GM12878 (cell line): ENCODE data around the gene IER5L. TPM values are rescaled to one million over a fixed set of nuclear protein-coding genes. Genes with fewer than 3 reads are reported as not detected.

Experiments
- ATAC-seq: fragments of 200-7000 bp; cut with Tn5 transposase; 3 replicates; pipeline ENCODE4 v1.9.1; 2020; ENCODE audit warnings: mild to moderate bottlenecking, moderate library complexity
- BruUV-seq: library from RNA; stranded (reverse); fragments of 400-500 nt; replicated peaks from 2 replicates; lab custom pipeline; 2021; lab: Mats Ljungman, UMichigan
- CTCF ChIA-PET: fragments of 300-600 bp; sonication (Branson Sonifier 250); formaldehyde crosslinking; extraction: SDS; loops from one replicate; lab custom pipeline; 2021; ENCODE audit warnings: inconsistent platforms; lab: Yijun Ruan, JAX
- POLR2A ChIA-PET: fragments of 350-600 bp; formaldehyde crosslinking; extraction: SDS; loops from one replicate; lab custom pipeline; 2021; ENCODE audit warnings: inconsistent platforms; lab: Charles Lee
- RAD21 ChIA-PET: fragments of 300-600 bp; sonication (Branson Sonifier 250); formaldehyde crosslinking; loops from one replicate; lab custom pipeline; 2023; ENCODE audit warnings: antibody characterized with exemption; ENCODE audit not compliant: unreplicated experiment; lab: Charles Lee
- SMC1A ChIA-PET: fragments of 300-600 bp; sonication (Branson Sonifier 250); formaldehyde crosslinking; loops from one replicate; lab custom pipeline; 2023; ENCODE audit not compliant: unreplicated experiment, uncharacterized antibody; lab: Charles Lee
- DNase-seq: peaks from one replicate; pipeline ENCODE4 v3.0.0-alpha.2; 2011; ENCODE audit warnings: low read depth, low spot score
- FAIRE-seq: peaks from 3 replicates; lab custom pipeline; 2011; peaks lifted over from hg19 to GRCh38; lab: Jason Lieb, UNC
- H2AFZ ChIP-seq: 2 replicates; pipeline ENCODE4 v1.6.0; 2011; ENCODE audit warnings: low read depth, low read length, control low read depth; ENCODE audit not compliant: control insufficient read depth
- H3K27ac ChIP-seq: 2 replicates; pipeline ENCODE4 v1.5.1; 2011; ENCODE audit warnings: control low read depth; ENCODE audit not compliant: control insufficient read depth, insufficient read depth
- H3K27me3 ChIP-seq, 2 experiments: replicated peaks in 1 of 2; 2 replicates each; pipeline versions ENCODE4 v1.6.0 to v1.6.1; 2011; ENCODE audit warnings: low read length in 1 of 2; ENCODE audit not compliant: control insufficient read depth in 2 of 2, insufficient read depth in 2 of 2
- H3K36me3 ChIP-seq, 2 experiments: 2 replicates each; pipeline ENCODE4 v1.5.1; 2011; ENCODE audit warnings: low read length in 1 of 2; ENCODE audit not compliant: control insufficient read depth in 2 of 2, insufficient read depth in 2 of 2
- H3K4me1 ChIP-seq: 2 replicates; pipeline ENCODE4 v1.6.1; 2011; ENCODE audit warnings: mild to moderate bottlenecking, low read length, moderate library complexity, mixed read lengths; ENCODE audit not compliant: control insufficient read depth, insufficient read depth
- H3K4me2 ChIP-seq: 2 replicates; pipeline ENCODE4 v1.6.0; 2011; ENCODE audit warnings: control low read depth; ENCODE audit not compliant: control insufficient read depth, insufficient read depth
- H3K4me3 ChIP-seq: fragments of 200-600 bp; sonication (generic); 2 replicates; pipeline ENCODE4 v1.5.1; 2016
- H3K79me2 ChIP-seq: 2 replicates; pipeline ENCODE4 v1.6.0; 2011; ENCODE audit warnings: low read length; ENCODE audit not compliant: control insufficient read depth, insufficient read depth
- H3K9ac ChIP-seq: 2 replicates; pipeline ENCODE4 v1.8.0; 2011; ENCODE audit warnings: low read length, control low read depth, mixed read lengths; ENCODE audit not compliant: control insufficient read depth, insufficient read depth
- H3K9me3 ChIP-seq: replicated peaks from 3 replicates; pipeline ENCODE4 v1.5.1; 2011; ENCODE audit warnings: mild to moderate bottlenecking, low read length; ENCODE audit not compliant: control insufficient read depth, insufficient read depth
- H4K20me1 ChIP-seq: 2 replicates; pipeline ENCODE4 v1.6.0; 2011; ENCODE audit not compliant: control insufficient read depth, insufficient read depth
- ASH2L ChIP-seq: fragments of 300-600, 200-600 bp; sonication (generic); IDR thresholded peaks from 2 replicates; pipeline ENCODE4 v1.6.1; 2017; ENCODE audit warnings: low read depth, mild to moderate bottlenecking, borderline replicate concordance
- BHLHE40 ChIP-seq, 2 experiments: fragments of 450-650 bp in 1 of 2; IDR thresholded peaks; 2 replicates each; pipeline ENCODE4 v1.6.1; 2011 to 2017; ENCODE audit warnings: low read depth in 2 of 2, borderline replicate concordance in 1 of 2, improper control_type of control experiment in 1 of 2, low read length in 1 of 2, mild to moderate bottlenecking in 1 of 2
- CHD1 ChIP-seq: IDR thresholded peaks from 2 replicates; pipeline ENCODE4 v1.6.1; 2012; ENCODE audit warnings: low read depth, low read length, improper control_type of control experiment
- CREM ChIP-seq: IDR thresholded peaks from 2 replicates; pipeline ENCODE4 v1.6.1; 2014; ENCODE audit warnings: antibody characterized with exemption, low read depth
- EZH2 ChIP-seq: IDR thresholded peaks from 2 replicates; pipeline ENCODE4 v1.6.1; 2012; ENCODE audit warnings: low read depth, mild to moderate bottlenecking, control low read depth, inconsistent platforms, low read length, borderline replicate concordance; ENCODE audit not compliant: control insufficient read depth
- GATAD2B ChIP-seq: fragments of 450-650 bp; conservative IDR thresholded peaks from 2 replicates; pipeline ENCODE4 v1.6.1; 2017; ENCODE audit warnings: low read depth, mild to moderate bottlenecking, moderate library complexity
- HCFC1 ChIP-seq: fragments of 150-350 bp; IDR thresholded peaks from 2 replicates; pipeline ENCODE4 v1.6.1; 2014; ENCODE audit warnings: low read length
- KDM1A ChIP-seq: fragments of 200-600 bp; sonication (generic); IDR thresholded peaks from 2 replicates; pipeline ENCODE4 v1.6.1; 2016; ENCODE audit warnings: borderline replicate concordance
- NFIC ChIP-seq: IDR thresholded peaks from 2 replicates; pipeline ENCODE4 v1.6.1; 2012; ENCODE audit warnings: low read depth, mild to moderate bottlenecking, inconsistent platforms, low read length, moderate library complexity
- NFYB ChIP-seq: IDR thresholded peaks from 2 replicates; pipeline ENCODE4 v1.6.1; 2011; ENCODE audit warnings: low read depth, mild to moderate bottlenecking, low read length, improper control_type of control experiment, moderate library complexity; ENCODE audit not compliant: insufficient read depth
- PAX8 ChIP-seq: fragments of 450-650 bp; IDR thresholded peaks from 2 replicates; pipeline ENCODE4 v1.6.1; 2017; ENCODE audit warnings: mild to moderate bottlenecking, moderate library complexity
- RAD21 ChIP-seq: IDR thresholded peaks from 2 replicates; pipeline ENCODE4 v1.6.1; 2011; ENCODE audit warnings: mild to moderate bottlenecking, low read depth, low read length, moderate library complexity; ENCODE audit not compliant: insufficient read depth
- RB1 ChIP-seq: fragments of 450-650 bp; formaldehyde crosslinking; IDR thresholded peaks from 2 replicates; pipeline ENCODE4 v1.6.1; 2017; ENCODE audit warnings: mild to moderate bottlenecking, borderline replicate concordance
- SIN3A ChIP-seq: IDR thresholded peaks from 2 replicates; pipeline ENCODE4 v1.6.1; 2012; ENCODE audit warnings: low read depth, low read length, improper control_type of control experiment
- SP1 ChIP-seq: IDR thresholded peaks from one replicate; pipeline ENCODE4 v1.6.1; 2011; ENCODE audit warnings: low read depth, low read length
- ZNF384 ChIP-seq: IDR thresholded peaks from 2 replicates; pipeline ENCODE4 v1.6.1; 2012; ENCODE audit warnings: low read depth, mild to moderate bottlenecking, low read length, improper control_type of control experiment, borderline replicate concordance
- WGBS: methylation state at CpG from one replicate; pipeline ENCODE4 v1.1.6; 2016; ENCODE audit warnings: low lambda C conversion rate; ENCODE audit not compliant: insufficient replicate concordance, insufficient coverage; ENCODE audit errors: missing lambda C conversion rate; 5-methylcytosine and 5-hydroxymethylcytosine counted together
- in situ Hi-C: fragments of 300-500 bp; cut with MboI; formaldehyde crosslinking; loops from 9 replicates; pipeline ENCODE4 v1.14.3; 2018; ENCODE audit warnings: mixed read lengths
- intact Hi-C: fragments of 100-400 bp; cut with micrococcal nuclease; formaldehyde crosslinking; loops from one replicate; pipeline ENCODE4 v1.14.2; 2022; ENCODE audit not compliant: unreplicated experiment
- polyA plus RNA-seq, 11 experiments: library from polyadenylated mRNA; depleted of rRNA in 4 of 11; unstranded in 6 of 11; stranded (reverse) in 5 of 11; fragments of >200 nt; fragmentation: Nextera tagmentation in 4 of 11; fragmentation: Illumina TruSeq in 1 of 11; extraction: Ambion mirVana in 4 of 11; extraction: Trizol in 1 of 11; gene quantifications; 1 replicate in 1 of 11; 2 replicates in 10 of 11; pipeline versions ENCODE4 v1.2.1 to v1.2.3, GENCODE V29; 2011 to 2016; ENCODE audit warnings: inconsistent platforms in 2 of 11, missing spikeins in 2 of 11, low read depth in 1 of 11
- total RNA-seq, 4 experiments: library from RNA; depleted of rRNA in 3 of 4; stranded (reverse); fragments of >200 nt in 3 of 4; fragmentation: Illumina TruSeq in 1 of 4; extraction: Trizol in 1 of 4; gene quantifications; 2 replicates each; pipeline versions ENCODE4 v1.2.1 to v1.2.3, GENCODE V29; 2013 to 2021
- TF ChIP-seq, protein P1 (sequence below): IDR thresholded peaks from 2 replicates; pipeline ENCODE4 v1.6.1; 2011; ENCODE audit warnings: mild to moderate bottlenecking, low read depth, low read length, moderate library complexity; ENCODE audit not compliant: insufficient replicate concordance

IER5L gene
- total and polyA plus RNA-seq, 10 of the 15 experiments (the other 5 are each of a cell fraction or from before 2014, with no cell fraction given): 0.04 to 1.4 (median 0.17) TPM

DNA sequence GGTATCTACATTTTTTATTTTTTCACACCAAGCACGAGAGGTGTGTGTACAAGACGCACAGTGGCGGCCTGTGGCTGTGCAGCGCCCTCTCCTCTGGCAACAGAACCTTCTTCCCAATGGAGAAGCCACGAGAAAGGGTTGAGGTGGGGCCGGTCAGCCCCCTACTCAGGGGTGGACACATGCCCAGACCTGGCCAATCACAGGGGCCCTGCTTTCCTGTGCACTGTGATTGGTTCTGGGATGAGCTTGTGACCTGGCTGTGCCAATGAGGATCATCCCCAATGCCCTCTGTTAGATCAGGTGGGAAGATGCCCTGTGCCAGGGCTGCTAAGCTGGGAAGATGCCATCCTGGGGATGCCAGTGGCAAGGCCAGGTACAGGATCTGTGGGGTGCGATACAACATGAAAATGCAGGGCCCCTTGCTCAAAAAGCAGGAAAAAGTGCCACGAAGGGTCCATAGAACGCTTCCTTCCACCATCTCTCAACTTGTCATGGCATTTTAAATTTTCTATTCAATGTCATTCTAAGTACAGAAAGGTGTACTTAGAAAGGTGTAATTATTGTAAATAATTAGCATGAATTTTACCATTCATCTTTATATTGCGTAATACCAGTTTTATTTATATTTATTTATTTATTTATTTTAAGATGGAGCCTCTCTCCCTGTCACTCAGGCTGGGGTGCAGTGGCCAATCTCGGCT, 15.4 kb downstream of the IER5L start:
- CTCF ChIA-PET: interaction anchor here (1.2 to 5.6 kb wide), 2 partner anchors 20 to 31 kb away, joined by 5 to 21 read pairs; no protein-coding TSS in a partner anchor
- no TSS peak for BruUV-seq
- no peak for TF ChIP-seq PAX8
- TF ChIP-seq GATAD2B: no peak
- TF ChIP-seq CREM: no peak
- peak; percentile 67 for TF ChIP-seq NFYB
- TF ChIP-seq CHD1: no peak

DNA sequence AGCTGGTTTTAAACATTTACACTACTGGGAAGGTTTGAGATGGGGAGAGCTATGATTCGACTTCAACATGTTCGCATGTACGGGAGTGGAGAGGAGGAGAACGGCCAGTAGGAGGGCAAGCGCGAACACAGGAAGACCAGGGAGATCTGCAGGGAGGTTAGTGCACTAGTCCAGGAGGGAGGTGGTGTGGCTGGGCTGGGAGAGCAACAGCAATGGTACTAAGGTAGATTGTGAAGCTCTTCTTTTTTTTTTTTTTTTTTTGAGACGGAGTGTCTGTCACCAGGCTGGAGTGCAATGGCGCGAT, 16.6 kb downstream of the IER5L start:
- no peaks in the 10 kb centered on the region for H3K36me3 ChIP-seq
- no peaks in the 10 kb centered on the region for H4K20me1 ChIP-seq
- in situ Hi-C loops: no loop called here
- ChIA-PET CTCF (interaction anchor here (1.4 to 2.3 kb wide), 4 partner anchors 10 to 30 kb away, joined by 4 to 7 read pairs (median 6); no protein-coding TSS in a partner anchor), SMC1A (no interaction called here), POLR2A (interaction anchor here (1.0 kb wide), 1 partner anchor 463 kb away, joined by 3 read pairs; no protein-coding TSS in a partner anchor)
- no peak overlapping the region for H3K4me2 ChIP-seq
- no peak overlapping the region for H2AFZ ChIP-seq
- FAIRE-seq (no peak), ATAC-seq (no peak), DNase-seq (no peak)
- no peaks in the 10 kb centered on the region for H3K9me3 ChIP-seq
- intact Hi-C loops: no loop called here
- no TSS peak for BruUV-seq
- H3K4me1 ChIP-seq: no peaks in the 10 kb centered on the region
- no peak overlapping the region for H3K27ac ChIP-seq
- H3K4me3 ChIP-seq: no peak overlapping the region
- TF ChIP-seq, protein P1, sequence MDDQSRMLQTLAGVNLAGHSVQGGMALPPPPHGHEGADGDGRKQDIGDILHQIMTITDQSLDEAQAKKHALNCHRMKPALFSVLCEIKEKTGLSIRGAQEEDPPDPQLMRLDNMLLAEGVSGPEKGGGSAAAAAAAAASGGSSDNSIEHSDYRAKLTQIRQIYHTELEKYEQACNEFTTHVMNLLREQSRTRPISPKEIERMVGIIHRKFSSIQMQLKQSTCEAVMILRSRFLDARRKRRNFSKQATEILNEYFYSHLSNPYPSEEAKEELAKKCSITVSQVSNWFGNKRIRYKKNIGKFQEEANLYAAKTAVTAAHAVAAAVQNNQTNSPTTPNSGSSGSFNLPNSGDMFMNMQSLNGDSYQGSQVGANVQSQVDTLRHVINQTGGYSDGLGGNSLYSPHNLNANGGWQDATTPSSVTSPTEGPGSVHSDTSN: no peak
- no peak for TF ChIP-seq RB1
- TF ChIP-seq EZH2: no peak
- TF ChIP-seq HCFC1: no peak
- TF ChIP-seq ZNF384: no peak
- TF ChIP-seq RAD21: no peak
- no peak for TF ChIP-seq ASH2L
- no peak for TF ChIP-seq NFIC
- TF ChIP-seq PAX8: no peak
- TF ChIP-seq BHLHE40 (IDR thresholded peaks at IDR 0.05; ENCODE audit: borderline replicate concordance in 1 of 2, low read depth in 2 of 2, low read length in 1 of 2): no peak
- TF ChIP-seq SIN3A: no peak
- no peak for TF ChIP-seq KDM1A
- TF ChIP-seq SP1: no peak
- TF ChIP-seq, all 136 proteins: peak for 0
- RAD21 ChIA-PET: interaction anchor here (1.4 kb wide), 1 partner anchor 8 kb away, joined by 3 read pairs; no protein-coding TSS in a partner anchor
- Histone ChIP-seq H3K27me3 (no peaks in the 10 kb centered on the region), H3K79me2 (no peaks in the 10 kb centered on the region), H3K9ac (no peak overlapping the region)
- 93% methylated on average over 6 of the region's 9 CpGs for WGBS

More for the DNA sequence above, 15.4 kb downstream of the IER5L start:
- Histone ChIP-seq H4K20me1 (no peaks in the 10 kb centered on the region), H3K4me3 (no peak overlapping the region), H3K27ac (no peak overlapping the region), H3K9ac (no peak overlapping the region), H3K36me3 (no peaks in the 10 kb centered on the region), H3K4me2 (no peak overlapping the region), H3K79me2 (no peaks in the 10 kb centered on the region), H3K27me3 (no peaks in the 10 kb centered on the region), H2AFZ (no peak overlapping the region), H3K9me3 (no peaks in the 10 kb centered on the region), H3K4me1 (no peaks in the 10 kb centered on the region)
- in situ Hi-C loops: no loop called here
- intact Hi-C loops: no loop called here
- ChIA-PET POLR2A (no interaction called here), RAD21 (interaction anchor here (1.1 kb wide), 1 partner anchor 13 kb away, joined by 3 read pairs; no protein-coding TSS in a partner anchor), SMC1A (no interaction called here)
- DNase-seq (no peak), FAIRE-seq (no peak), ATAC-seq (peak; percentile 46; the same call in 1 of the 3 replicates)
- WGBS: 54% methylated on average over 11 of the region's 11 CpGs
